OCI-LY3 (cell line): Measurements from ENCODE around the gene RPL41.
A peak's percentile ranks its signal among the peaks of the same experiment; 100 is the strongest.
"Not testable (repeated sequence)": the region's sequence is repeated elsewhere in the genome, so short reads cannot be mapped to it uniquely, and the experiment has no call there.

ENCODE experiments used
- H2AFZ ChIP-seq: fragments of 200-600, 300-600 bp; shearing (Covaris generic); 2 replicates; pipeline ENCODE4 v1.6.0; 2014; ENCODE audit warnings: antibody characterized with exemption, low read depth, low read length
- H3K27ac ChIP-seq: fragments of 200-600, 300-600 bp; sonication (generic); 2 replicates; pipeline ENCODE4 v1.5.1; 2014; ENCODE audit warnings: mild to moderate bottlenecking, low read length, moderate library complexity, mixed read lengths
- H3K27me3 ChIP-seq: fragments of 200-600, 300-600 bp; sonication (generic); 2 replicates; pipeline ENCODE4 v1.6.1; 2014; ENCODE audit warnings: low read depth, low read length, mixed read lengths
- H3K36me3 ChIP-seq: fragments of 200-600, 300-600 bp; sonication (generic); replicated peaks from 2 replicates; pipeline ENCODE3; 2014; ENCODE audit warnings: low read depth, low read length, mixed read lengths
- H3K4me1 ChIP-seq: fragments of 300-600, 200-600 bp; sonication (generic); 2 replicates; pipeline ENCODE4 v1.6.1; 2014; ENCODE audit warnings: low read length, mixed read lengths
- H3K4me2 ChIP-seq: fragments of 200-600, 300-600 bp; sonication (generic); 2 replicates; pipeline ENCODE4 v1.6.1; 2014; ENCODE audit warnings: low read length, mixed read lengths
- H3K4me3 ChIP-seq: fragments of 300-600, 200-600 bp; sonication (generic); 2 replicates; pipeline ENCODE4 v1.5.1; 2014; ENCODE audit warnings: antibody characterized with exemption, mild to moderate bottlenecking, low read length, moderate library complexity
- H3K79me2 ChIP-seq: fragments of 300-600, 200-600 bp; shearing (Covaris generic); 2 replicates; pipeline ENCODE4 v1.6.1; 2014; ENCODE audit warnings: mild to moderate bottlenecking, low read length, mixed read lengths
- H3K9ac ChIP-seq: fragments of 300-600, 200-600 bp; shearing (Covaris generic); 2 replicates; pipeline ENCODE4 v1.6.0; 2014; ENCODE audit warnings: mild to moderate bottlenecking, low read length, moderate library complexity
- H3K9me3 ChIP-seq: fragments of 200-600, 300-600 bp; shearing (Covaris generic); 2 replicates; pipeline ENCODE4 v1.6.1; 2014; ENCODE audit warnings: low read length, mixed read lengths; ENCODE audit not compliant: insufficient read depth
- H4K20me1 ChIP-seq: fragments of 200-600, 300-600 bp; sonication (generic); 2 replicates; pipeline ENCODE4 v1.6.1; 2016; ENCODE audit warnings: low read length, mixed read lengths; ENCODE audit not compliant: insufficient read depth
- EZH2phosphoT487 ChIP-seq: fragments of 200-600 bp; shearing (Covaris generic); IDR thresholded peaks from 2 replicates; pipeline ENCODE4 v1.6.1; 2018; ENCODE audit warnings: antibody characterized with exemption, mixed run types, low read depth
- TF ChIP-seq, protein P1 (sequence below): fragments of 200-600, 300-600 bp; sonication (generic); IDR thresholded peaks from 2 replicates; pipeline ENCODE4 v1.5.1; 2014; ENCODE audit warnings: antibody characterized with exemption, low read length, low read depth

Gene RPL41

GRCh38 chr12:56116267-56117081 is at the start of gene RPL41:
TSS of gene RPL41 (plus strand) at chr12:56116633.
- Histone ChIP-seq H3K9ac (peak within 1 kb of the TSS; percentile 96), H4K20me1 (no peaks in the 10 kb centered on the region), H3K36me3 (peaks cover 30% of the 10 kb centered on the region), H3K9me3 (no peaks in the 10 kb centered on the region), H3K27me3 (no peaks in the 10 kb centered on the region), H3K4me1 (peaks cover 18% of the 10 kb centered on the region), H3K27ac (peak within 1 kb of the TSS; percentile 87), H2AFZ (peak within 1 kb of the TSS; percentile 93), H3K4me2 (peak within 1 kb of the TSS; percentile 77), H3K4me3 (peak within 1 kb of the TSS; percentile 89), H3K79me2 (peaks cover 21% of the 10 kb centered on the region)
- no peak for TF ChIP-seq EZH2phosphoT487
- TF ChIP-seq, protein P1, sequence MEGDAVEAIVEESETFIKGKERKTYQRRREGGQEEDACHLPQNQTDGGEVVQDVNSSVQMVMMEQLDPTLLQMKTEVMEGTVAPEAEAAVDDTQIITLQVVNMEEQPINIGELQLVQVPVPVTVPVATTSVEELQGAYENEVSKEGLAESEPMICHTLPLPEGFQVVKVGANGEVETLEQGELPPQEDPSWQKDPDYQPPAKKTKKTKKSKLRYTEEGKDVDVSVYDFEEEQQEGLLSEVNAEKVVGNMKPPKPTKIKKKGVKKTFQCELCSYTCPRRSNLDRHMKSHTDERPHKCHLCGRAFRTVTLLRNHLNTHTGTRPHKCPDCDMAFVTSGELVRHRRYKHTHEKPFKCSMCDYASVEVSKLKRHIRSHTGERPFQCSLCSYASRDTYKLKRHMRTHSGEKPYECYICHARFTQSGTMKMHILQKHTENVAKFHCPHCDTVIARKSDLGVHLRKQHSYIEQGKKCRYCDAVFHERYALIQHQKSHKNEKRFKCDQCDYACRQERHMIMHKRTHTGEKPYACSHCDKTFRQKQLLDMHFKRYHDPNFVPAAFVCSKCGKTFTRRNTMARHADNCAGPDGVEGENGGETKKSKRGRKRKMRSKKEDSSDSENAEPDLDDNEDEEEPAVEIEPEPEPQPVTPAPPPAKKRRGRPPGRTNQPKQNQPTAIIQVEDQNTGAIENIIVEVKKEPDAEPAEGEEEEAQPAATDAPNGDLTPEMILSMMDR: no peak

DNA sequence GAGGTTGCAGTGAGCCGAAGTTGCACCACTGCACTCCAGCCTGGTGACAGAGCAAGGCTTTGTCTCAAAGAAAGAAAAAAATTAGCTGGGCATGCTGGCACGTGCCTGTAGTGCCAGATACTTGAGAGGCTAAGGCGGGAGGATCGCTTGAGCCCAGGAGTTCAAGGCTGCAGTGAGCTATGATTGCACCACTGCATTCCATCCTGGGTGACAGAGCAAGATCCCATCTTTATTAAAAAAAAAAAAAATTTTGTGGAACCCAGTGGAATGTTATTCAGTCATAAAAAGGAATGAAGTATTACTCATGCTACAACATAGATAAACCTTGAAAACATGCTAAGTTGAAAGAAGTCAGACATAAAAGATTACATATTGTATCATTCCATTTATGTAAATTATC is 44.8 kb upstream of the RPL41 start:
- Histone ChIP-seq H2AFZ (no peak overlapping the region), H3K27me3 (no peaks in the 10 kb centered on the region), H3K36me3 (no peaks in the 10 kb centered on the region), H3K9ac (no peak overlapping the region), H3K79me2 (no peaks in the 10 kb centered on the region), H3K27ac (no peak overlapping the region), H3K4me1 (no peaks in the 10 kb centered on the region), H4K20me1 (no peaks in the 10 kb centered on the region), H3K4me2 (no peak overlapping the region), H3K4me3 (no peak overlapping the region), H3K9me3 (no peaks in the 10 kb centered on the region)
- TF ChIP-seq, protein P1: no peak

- no peaks in the 10 kb centered on the region for H3K4me1 ChIP-seq
- no peak overlapping the region for H3K9ac ChIP-seq
- no peaks in the 10 kb centered on the region for H4K20me1 ChIP-seq
- no peak overlapping the region for H2AFZ ChIP-seq
- no peaks in the 10 kb centered on the region for H3K9me3 ChIP-seq
- TF ChIP-seq, protein P1: no peak
- TF ChIP-seq EZH2phosphoT487: no peak
- H3K79me2 ChIP-seq: no peaks in the 10 kb centered on the region
- no peaks in the 10 kb centered on the region for H3K27me3 ChIP-seq
- H3K27ac ChIP-seq: no peak overlapping the region
- H3K4me2 ChIP-seq: no peak overlapping the region
- H3K36me3 ChIP-seq: no peaks in the 10 kb centered on the region
- no peak overlapping the region for H3K4me3 ChIP-seq
Measured at GRCh38 chr12:56074396-56074795, 42.0 kb upstream of the RPL41 start.

DNA sequence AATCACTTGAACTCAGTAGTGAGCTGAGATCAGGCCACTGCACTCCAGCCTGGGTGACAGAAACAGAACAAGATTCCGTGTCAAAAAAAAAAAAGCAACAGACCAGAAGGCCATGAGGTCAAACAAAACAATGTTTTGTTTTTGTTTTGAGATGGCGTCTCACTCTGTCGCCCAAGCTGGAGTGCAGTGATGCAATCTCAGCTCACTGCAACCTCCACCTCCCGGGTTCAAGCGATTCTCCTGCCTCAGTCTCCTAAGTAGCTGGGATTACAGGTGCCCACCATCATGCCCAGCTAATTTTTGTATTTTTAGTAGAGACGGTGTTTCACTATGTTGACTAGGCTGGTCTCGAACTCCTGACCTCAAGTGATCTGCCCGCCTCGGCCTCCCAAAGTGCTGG is 38.5 kb upstream of the RPL41 start:
- not testable (repeated sequence) for H4K20me1 ChIP-seq, H3K9ac ChIP-seq, H3K4me3 ChIP-seq, H3K9me3 ChIP-seq, H3K27ac ChIP-seq, H3K4me2 ChIP-seq, H3K36me3 ChIP-seq, H3K4me1 ChIP-seq, H3K79me2 ChIP-seq, H2AFZ ChIP-seq
- H3K27me3 ChIP-seq: peaks cover 22% of the 10 kb centered on the region
